ENCODE data around the gene SMO.
"Not testable (repeated sequence)": the region's sequence is repeated elsewhere in the genome, so short reads cannot be mapped to it uniquely, and the experiment has no call there.

SMO gene

DNA sequence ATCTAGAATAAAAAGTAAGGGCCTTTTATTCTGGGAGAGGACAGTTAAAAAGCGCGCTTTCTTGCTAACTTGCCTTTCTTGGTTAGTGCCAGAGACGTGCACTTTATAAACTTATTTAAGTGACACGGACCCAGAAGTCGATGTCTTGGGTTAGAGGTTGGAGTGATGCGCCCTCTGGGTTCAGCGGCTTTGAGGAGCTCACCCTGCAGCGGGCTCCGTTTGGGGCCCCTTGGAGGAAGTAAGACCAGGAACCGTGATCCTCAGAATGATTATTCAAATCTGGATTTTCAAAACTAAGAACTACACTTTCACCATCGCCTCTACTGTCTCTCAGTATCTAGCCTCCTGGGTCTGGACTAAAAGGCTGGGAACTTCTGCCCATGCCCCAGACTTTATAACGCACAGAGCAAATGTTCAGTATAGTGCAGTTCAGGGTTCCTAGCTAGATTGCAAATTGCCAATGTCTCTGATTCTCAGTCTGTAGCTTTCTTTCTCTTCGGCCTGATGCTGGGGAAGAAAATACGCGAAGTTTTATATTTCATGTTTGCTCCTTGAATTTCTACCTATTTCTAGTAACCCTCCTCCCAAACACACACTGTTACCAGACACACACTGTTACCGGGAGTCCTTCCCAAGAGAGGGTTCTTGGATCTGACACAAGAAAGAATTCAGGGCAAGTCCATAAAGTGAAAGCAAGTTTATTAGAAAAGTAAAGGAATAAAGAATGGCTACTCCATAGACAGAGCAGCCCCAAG lies 18.6 kb upstream of the SMO start:
- no peak for DNase-seq (ENCODE audit: low spot score)

DNA sequence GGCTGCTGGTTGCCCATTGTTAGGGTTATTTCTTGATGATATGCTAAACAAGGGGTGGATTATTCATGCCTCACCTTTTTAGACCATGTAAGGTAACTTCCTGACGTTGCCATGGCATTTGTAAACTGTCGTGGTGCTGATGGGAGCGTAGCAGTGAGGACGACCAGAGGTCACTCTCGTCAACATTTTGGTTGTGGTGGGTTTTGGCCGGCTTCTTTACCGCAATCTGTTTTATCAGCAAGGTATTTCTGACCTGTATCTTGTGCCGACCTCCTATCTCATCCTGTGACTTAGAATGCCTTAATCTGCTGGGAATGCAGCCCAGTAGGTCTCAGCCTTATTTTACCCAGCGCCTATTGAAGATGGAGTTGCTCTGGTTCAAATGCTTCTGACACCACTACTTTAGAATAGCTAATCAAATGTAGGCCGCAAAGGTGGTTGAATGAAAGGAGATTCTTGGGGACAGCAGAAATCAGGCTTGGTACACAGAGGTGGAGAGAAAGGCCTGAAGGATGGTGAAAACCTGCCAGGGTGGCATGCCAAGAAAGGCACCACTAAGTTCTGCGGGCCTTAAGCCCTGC lies 17.9 kb upstream of the SMO start:
- DNase-seq (ENCODE audit: low spot score): no peak

DNA sequence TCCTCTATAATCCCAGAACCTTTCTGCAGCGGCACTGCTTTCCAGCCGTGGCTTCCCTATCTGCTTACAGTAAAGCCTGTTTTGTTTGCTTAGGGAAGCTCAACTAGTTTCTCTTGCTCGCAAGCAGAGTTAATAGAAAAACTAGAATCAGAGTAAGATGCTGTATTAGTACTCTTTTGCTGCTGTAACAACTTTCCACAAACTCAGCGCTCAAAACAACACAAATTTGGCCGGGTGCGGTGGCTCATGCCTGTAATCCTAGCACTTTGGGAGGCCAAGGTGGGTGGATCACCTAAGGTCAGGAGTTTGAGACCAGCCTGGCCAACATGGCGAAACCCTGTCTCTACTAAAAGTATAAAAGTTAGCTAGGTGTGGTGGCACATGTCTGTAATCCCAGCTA lies 14.6 kb upstream of the SMO start:
- DNase-seq (ENCODE audit: low spot score): not testable (repeated sequence)

DNA sequence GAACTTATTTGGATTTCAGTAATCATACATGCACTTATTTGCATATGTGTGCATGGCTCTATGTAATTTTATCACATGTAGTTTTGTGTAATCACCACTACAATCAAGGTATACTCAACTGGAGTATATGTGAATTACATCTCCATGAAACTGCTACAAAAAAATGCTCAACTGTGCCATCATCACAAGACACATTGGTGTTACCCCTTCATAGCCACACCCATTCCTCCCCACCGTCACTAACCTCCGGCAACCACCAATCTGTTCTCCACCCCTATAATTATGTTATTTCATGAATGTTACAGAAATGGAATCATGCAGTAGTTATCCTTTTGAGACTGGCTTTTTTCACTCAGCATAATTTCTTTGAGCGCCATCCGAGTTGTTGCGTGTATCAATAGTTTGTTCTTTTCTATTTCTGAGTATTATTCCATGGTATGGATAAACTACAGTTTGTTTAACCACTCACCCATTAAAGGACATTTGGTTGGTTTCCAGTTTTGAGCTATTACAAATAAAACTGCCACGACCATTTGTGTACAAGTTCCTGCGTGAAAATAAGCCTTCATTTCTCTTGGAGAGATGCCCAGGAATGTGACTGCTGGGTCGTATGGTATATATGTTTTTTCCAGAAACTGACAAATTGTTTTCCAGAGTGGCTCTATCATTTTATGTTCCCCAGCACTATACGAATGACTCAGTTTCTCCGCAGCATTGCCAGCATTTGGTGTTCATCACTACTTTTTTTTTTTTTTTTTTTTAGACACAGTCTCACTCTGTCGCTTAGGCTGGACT lies 11.3 kb upstream of the SMO start:
- no peak for DNase-seq (ENCODE audit: low spot score)

DNA sequence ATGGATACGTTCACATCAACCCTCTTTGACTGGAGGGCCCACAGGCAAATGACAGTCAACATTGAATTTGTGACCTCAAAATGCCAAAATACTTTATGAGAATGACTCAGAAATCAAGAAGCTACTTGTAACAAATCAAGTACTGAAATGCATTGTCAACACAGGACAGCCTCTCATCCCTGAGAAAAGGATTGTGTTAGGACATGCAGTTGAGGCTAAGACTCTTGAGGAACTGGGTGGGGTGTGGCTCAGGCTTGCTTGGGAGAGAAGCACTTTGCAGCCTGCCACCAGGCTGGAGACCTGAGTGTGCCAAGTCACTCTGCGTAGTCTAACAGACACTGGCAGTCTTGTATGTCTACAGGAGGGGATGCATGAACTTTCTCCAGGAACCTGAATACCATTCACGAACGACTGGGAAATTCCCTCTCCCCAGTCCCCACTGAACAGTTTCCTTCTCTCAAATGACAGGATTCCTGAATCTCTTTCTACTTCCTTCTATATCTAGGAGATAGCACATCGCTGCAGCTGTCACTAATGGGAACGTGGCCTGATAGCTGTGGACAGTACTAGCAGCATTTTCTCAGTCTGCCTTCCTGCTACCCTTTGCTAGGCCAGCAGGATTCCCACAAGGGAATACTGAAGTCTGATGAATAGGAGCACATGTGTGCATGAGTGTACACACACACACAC lies 3.3 kb upstream of the SMO start:
- no peak for DNase-seq (ENCODE audit: low spot score)

DNA sequence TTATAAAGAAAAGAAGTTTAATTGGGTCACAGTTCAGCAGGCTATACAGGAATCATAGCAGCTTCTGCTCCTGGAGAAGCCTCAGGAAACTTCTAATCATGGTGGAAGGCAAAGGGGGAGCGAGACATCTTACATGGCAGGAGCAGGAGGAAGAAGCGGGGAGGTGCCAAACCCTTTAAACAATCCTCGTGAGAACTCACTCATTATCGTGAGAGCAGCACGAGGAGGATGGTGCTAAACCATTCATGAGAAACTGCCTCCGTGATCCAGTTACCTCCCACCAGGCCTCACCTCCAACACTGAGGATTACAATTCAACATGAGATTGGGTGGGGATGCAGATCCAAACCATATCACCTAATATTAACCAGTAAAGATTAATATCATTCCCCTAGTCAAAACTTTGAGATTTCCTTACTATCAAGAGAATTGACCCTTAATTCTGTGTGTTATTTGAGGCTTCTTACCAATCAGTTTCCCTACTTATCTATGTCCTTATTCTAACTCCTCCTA lies 1.6 kb upstream of the SMO start:
- no peak for DNase-seq (ENCODE audit: low spot score)

DNA sequence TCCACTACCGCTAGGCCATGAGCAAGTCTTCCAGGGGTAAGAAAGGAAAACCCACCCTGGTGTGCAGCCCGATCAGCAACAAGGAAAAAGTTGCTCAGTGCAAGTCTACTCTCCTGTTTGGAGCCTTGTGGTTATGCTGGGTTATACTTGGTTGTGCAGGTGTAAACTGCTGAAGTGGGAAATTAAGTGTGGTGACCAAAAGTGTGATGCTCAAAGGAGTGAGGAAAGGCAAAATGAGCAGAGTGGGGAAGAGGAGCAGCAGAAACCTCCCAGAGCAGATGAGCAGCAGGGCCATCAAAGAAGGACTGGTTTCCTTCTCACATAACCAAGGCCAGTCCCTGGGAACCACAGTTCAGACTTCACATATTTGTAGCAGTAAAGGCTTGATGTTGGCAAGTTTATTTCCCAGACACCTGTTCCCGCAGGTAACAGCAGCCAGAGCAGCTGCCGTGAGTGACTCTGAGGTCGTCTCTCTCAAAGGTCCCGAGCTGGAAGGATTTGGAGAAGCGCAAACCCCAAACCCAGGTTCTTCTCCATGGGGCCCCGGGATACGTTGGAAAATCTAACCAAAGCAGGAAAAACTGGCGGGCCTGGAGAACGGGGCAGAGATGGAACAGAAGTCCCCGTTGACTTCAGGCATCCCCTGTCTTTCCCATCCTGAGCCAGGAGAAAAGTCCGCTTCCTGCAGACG lies 607 bp upstream of the SMO start:
- no peak for DNase-seq (ENCODE audit: low spot score)

DNA sequence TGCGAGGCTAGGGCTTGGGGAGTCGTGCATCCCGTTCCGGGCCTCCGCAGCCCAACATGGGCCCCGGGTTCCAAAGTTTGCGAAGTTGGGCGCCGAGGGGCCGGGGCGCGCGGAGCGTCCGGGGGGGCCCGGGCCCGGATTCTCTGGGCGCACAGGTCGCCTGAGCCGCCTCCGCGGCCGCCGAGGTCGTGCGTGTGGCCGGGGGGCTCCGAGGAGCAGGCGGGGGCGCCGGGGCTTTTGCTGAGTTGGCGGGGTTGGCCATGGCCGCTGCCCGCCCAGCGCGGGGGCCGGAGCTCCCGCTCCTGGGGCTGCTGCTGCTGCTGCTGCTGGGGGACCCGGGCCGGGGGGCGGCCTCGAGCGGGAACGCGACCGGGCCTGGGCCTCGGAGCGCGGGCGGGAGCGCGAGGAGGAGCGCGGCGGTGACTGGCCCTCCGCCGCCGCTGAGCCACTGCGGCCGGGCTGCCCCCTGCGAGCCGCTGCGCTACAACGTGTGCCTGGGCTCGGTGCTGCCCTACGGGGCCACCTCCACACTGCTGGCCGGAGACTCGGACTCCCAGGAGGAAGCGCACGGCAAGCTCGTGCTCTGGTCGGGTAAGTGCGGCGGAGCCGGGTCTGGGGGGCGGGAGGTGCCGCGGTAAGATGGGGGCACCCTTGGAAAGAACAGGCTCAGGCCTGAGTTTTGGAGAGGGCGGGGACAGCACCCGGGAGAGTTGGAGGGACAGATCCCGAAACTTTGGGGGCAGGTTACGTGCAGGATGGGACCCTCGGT lies 643 bp downstream of the SMO start:
- no peak for DNase-seq (ENCODE audit: low spot score)

DNA sequence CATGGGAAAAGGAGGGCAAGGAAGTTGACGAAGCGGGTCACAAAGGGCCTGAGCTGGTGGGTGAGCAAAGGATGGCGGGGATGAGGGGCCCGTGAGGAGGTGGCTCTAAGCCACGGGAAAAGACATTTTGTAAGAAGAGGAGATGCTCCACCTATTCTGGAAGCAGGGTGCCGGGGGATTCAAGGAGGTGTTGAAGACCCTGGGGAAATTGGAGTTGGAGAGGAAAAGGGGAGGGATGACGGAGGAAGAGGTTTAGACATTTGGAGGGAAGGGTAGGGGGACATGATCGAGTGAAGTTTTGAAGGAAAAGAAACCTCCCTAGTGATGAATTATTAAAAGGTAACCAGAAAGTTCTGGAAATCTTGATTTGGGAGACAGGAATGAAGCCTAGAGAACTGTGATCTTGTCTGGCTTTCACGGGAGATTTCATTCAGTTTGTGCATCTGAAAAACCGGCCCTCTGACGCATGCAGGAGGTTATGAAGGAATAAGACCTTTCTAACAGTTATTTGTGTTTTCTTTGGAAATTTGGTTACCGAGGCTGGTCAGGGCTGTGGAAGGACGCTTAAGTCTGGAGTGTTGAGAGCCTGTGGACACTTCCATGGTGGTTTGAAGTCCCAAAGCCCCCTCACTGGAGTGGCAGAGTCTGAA lies 1.4 kb downstream of the SMO start:
- no peak for DNase-seq (ENCODE audit: low spot score)

DNA sequence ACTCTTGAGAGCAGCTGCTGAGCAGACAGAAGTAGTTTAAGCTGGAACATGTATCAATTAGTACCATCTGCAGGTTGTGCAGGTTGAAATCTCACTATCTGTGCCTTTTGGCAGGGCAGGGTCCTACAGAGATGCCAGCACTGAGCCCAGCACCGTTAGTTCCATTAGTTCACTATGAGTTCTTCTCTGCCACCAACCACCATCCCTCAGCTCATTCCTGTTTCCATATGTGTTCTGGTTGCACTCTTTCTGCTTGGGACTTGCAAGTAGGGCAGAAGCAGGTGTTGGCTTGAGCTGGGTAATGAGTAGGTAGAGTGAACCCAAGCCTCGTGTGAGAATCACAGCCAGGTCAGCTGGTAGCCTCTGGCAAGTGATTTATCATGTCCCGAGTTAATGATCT lies 2.8 kb downstream of the SMO start:
- no peak for DNase-seq (ENCODE audit: low spot score)

DNA sequence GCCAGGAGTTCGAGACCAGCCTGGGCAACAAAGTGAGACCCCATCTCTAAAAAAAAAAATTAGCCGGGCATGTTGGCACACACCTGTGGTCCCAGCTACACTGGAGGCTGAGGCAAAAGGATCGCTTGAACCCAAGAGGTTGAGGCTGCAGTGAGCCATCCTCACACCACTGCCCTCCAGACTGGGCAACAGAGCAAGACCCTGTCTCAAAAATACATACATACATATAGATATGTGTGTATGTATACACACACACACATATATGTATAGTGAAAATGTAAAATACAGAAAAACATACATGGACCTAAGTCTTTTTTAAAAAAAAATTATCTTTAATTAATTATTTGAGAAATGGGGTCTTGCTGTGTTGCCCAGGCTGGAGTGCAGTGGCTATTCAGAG lies 5.5 kb downstream of the SMO start:
- no peak for DNase-seq (ENCODE audit: low spot score)

DNA sequence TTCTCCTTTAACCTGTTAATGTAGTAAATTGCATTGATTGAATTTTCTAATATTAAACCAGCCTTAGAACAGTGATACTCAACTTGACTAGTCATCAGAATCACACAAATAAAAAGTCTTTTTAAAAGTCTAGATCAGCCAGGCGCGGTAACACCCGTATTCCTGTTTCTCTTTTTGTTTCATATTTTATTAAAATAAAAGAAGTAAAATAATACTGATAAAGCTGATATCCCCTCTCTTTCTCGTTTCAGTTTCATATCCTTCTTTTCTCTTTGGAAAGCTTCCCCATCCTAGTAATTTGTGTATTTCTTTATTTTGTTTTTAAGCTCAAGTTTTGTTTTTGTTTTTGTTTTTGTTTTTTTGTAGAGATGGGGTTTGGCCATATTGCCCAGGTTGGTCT lies 9.3 kb downstream of the SMO start:
- no peak for DNase-seq (ENCODE audit: low spot score)

DNA sequence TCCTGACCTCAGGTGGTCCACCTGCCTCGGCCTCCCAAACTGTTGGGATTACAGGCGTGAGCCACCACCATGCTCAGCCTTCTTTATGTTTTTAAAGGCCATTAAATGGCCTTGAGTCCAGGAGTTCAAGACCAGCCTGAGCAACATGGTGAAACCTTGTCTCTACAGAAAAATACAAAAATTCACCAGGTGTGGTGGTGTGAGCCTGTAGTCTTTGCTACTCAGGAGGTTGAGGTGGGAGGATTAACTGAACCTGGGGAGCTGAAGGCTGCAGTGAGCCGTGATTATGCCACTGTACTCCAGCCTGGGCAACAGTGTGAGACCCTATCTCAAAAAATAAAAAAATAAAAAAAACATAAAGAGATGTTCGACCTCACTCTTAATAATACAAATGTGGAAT lies 11.0 kb downstream of the SMO start:
- no peak for DNase-seq (ENCODE audit: low spot score)

DNA sequence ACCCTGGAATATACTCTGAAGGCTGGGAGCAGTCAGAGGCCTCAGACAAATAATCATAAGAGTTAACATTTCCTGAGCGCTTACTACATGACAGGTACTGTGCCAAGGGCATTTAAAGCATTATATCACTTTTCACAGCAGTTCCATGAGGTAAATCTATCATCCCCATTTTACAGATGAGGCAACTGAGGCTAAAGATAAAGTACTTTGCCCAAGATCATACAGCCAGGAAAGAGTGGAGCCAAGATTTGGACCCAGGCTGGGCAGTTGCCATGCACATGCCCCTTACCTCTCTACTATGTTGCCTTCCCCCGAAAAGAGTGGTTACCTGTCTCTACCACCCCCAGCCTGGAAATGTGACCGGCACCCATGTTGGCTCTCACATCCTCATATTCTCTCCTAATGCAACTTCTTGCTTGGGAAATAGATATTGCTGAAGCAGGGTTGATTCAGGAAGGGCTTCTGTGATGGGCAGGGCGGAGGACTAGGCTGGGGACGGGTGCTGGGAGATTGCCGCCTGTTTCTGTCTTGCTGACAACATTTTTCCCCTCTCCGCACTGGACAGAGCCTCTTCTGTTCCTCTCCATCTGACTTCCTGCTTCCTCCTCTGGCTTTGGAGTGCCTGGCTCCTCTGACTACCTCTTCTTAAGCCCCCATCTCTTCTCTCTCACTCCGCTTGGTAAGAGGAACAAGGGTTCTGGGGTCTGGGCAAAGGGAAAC lies 13.8 kb downstream of the SMO start:
- no peak for DNase-seq (ENCODE audit: low spot score)

DNA sequence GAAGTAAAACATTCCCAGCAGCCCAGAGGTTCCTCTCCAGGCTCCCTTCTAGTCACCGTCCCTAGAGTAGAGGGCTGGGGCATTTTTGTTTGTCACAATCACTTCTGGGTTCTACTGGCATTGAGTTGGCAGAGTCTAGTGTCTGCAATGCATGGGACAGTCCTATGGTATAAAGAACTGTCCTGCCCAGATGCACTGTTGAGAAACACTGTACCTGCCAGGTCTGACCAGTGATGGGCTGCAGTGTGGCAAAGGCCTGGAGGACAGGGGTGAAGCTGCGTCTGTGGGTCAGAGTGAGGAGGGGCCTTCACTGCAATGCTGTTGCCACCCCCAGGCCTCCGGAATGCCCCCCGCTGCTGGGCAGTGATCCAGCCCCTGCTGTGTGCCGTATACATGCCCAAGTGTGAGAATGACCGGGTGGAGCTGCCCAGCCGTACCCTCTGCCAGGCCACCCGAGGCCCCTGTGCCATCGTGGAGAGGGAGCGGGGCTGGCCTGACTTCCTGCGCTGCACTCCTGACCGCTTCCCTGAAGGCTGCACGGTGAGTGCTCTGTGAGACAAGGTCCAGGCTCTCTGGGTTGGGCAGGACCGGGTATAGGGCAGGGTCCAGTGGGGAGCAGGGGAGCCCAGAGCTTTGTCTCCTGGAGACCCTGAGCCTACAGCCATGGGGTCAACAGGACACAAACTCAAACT lies 14.8 kb downstream of the SMO start:
- no peak for DNase-seq (ENCODE audit: low spot score)

DNA sequence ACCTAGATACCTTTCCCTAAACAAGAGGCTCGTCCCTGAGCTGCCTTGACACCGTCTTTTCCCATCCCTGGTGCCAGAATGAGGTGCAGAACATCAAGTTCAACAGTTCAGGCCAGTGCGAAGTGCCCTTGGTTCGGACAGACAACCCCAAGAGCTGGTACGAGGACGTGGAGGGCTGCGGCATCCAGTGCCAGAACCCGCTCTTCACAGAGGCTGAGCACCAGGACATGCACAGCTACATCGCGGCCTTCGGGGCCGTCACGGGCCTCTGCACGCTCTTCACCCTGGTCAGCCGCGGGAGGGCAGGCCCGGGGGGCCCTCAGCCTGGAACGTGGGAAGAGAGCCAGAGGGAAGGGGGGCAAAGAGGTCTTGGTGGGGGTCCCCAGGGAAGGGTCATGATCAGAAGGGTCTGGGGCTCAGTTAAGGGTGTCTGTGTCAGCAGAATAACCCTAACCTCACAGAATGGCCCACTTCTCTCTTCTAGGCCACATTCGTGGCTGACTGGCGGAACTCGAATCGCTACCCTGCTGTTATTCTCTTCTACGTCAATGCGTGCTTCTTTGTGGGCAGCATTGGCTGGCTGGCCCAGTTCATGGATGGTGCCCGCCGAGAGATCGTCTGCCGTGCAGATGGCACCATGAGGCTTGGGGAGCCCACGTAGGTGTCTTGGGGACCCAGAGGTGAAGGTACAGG lies 16.8 kb downstream of the SMO start:
- no peak for DNase-seq (ENCODE audit: low spot score)

DNA sequence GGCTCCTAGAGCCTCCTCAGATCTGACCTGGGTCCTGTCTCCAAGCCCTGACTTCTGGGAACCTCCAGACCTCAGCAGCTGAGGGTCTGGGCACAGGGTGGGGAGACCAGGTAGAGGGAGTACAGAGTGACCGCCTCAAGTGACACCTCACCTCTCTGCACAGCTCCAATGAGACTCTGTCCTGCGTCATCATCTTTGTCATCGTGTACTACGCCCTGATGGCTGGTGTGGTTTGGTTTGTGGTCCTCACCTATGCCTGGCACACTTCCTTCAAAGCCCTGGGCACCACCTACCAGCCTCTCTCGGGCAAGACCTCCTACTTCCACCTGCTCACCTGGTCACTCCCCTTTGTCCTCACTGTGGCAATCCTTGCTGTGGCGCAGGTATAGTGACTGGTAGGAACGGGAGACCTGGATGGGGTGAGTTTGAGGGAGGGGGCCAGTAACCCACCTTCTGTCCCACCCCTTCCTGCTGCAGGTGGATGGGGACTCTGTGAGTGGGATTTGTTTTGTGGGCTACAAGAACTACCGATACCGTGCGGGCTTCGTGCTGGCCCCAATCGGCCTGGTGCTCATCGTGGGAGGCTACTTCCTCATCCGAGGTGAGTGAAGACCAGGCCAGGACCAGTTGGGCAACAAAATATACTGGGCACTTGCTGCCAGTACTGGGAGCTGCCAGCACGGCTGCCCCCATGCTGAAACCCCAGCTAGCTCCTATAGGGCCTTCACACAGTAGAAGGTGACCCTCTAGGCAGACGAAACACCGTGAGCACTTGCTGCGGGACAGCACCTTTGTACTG lies 17.8 kb downstream of the SMO start:
- DNase-seq (ENCODE audit: low spot score): no peak

DNA sequence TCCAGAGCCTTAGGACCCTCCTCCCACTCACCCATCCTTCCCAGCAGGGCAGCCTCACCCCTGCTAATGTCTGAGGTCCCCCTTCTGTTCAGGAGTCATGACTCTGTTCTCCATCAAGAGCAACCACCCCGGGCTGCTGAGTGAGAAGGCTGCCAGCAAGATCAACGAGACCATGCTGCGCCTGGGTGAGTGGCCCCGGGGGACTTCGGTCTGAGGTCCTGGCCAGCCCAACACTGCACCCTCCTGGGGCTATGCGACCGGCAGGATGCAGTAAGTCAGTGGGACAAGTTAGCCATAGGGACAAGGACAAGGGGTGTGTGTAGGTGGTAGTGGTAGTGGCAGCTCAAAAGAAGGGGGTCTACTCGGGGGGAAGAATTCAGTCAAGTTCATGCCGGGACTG lies 20.2 kb downstream of the SMO start:
- no peak for DNase-seq (ENCODE audit: low spot score)

Measured in CD4-positive, alpha-beta T cell treated with Interleukin-2 at 100 ng/mL for 4 hours (primary cell).